ENCODE measurements around the gene SERPIND1.
"Not testable (repeated sequence)": the region's sequence is repeated elsewhere in the genome, so short reads cannot be mapped to it uniquely, and the experiment has no call there.

SERPIND1 gene

GRCh38 chr22:20818471-20818870 is 44.6 kb downstream of the SERPIND1 start:
- DNase-seq (ENCODE audit: low read depth), result no peak
- TF ChIP-seq MYC (IDR thresholded peaks at IDR 0.05; ENCODE audit: low read depth, low read length) (no peak), POLR2A (IDR thresholded peaks at IDR 0.05; ENCODE audit: extremely low read depth, insufficient read length) (no peak), MAX (IDR thresholded peaks at IDR 0.05; ENCODE audit: low read depth, low read length) (no peak), CTCF (IDR thresholded peaks at IDR 0.05; ENCODE audit: low read depth, low read length) (no peak)
- H3K4me3 ChIP-seq (ENCODE audit: low read depth, low read length), result no peak overlapping the region

- TF ChIP-seq CTCF (IDR thresholded peaks at IDR 0.05; ENCODE audit: low read depth, low read length), result no peak
- no peak for TF ChIP-seq POLR2A (IDR thresholded peaks at IDR 0.05; ENCODE audit: extremely low read depth, insufficient read length)
- no peak for TF ChIP-seq MAX (IDR thresholded peaks at IDR 0.05; ENCODE audit: low read depth, low read length)
- H3K4me3 ChIP-seq (ENCODE audit: low read depth, low read length), result no peak overlapping the region
- DNase-seq (ENCODE audit: low read depth), result no peak
Measured at GRCh38 chr22:20819471-20819870, 45.6 kb downstream of the SERPIND1 start.

DNA sequence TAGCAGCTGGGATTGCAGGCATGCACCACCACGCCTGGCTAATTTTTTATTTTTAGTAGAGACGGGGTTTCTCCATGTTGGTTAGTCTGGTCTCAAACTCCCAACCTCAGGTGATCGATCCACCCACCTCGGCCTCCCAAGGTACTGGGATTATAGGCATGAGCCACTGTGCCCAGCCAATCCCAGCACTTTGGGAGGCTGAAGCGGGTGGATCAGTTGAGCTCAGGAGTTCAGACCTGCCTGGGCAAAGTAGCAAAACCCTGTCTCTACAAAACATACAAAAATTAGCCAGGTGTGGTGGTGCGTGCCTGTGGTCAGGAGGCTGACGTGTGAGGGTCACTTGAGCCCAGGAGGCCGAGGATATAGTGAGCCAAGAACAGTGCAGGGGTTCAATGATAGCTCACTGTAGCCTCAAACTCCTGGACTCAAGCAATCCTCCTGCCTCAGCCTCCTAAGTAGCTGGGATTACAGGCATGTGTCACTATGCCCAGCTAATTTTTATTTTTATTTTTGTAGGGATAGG is 47.9 kb downstream of the SERPIND1 start:
- not testable (repeated sequence) for H3K4me3 ChIP-seq (ENCODE audit: low read depth, low read length); DNase-seq (ENCODE audit: low read depth)

DNA sequence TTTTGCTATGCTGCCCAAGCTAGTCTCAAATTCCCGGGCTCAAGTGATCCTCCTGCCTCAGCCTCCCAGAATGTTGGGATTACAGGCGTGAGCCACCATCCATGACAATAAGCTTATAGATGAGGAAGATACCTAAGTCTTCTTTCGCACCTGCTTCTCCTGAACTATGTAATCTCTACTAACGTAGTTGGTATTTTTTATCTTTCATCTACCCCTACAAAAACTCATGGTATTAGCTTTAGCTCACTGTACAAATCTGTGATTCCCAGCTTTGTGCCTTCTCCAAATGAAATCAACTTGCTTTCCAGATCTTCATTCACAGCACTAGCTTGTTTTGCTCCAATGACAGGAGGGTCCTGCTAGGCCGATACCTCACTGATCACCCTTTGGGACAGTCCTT is 48.3 kb downstream of the SERPIND1 start:
- H3K4me3 ChIP-seq (ENCODE audit: low read depth, low read length), result no peak overlapping the region
- no peak for DNase-seq (ENCODE audit: low read depth)
- no peak for TF ChIP-seq MAX (IDR thresholded peaks at IDR 0.05; ENCODE audit: low read depth, low read length)
- TF ChIP-seq MYC (IDR thresholded peaks at IDR 0.05; ENCODE audit: low read depth, low read length), result no peak
- TF ChIP-seq POLR2A (IDR thresholded peaks at IDR 0.05; ENCODE audit: extremely low read depth, insufficient read length), result no peak

- H3K4me3 ChIP-seq (ENCODE audit: low read depth, low read length), result no peak overlapping the region
- no peak for TF ChIP-seq POLR2A (IDR thresholded peaks at IDR 0.05; ENCODE audit: extremely low read depth, insufficient read length)
- no peak for TF ChIP-seq MAX (IDR thresholded peaks at IDR 0.05; ENCODE audit: low read depth, low read length)
- no peak for TF ChIP-seq CTCF (IDR thresholded peaks at IDR 0.05; ENCODE audit: low read depth, low read length)
- TF ChIP-seq MYC (IDR thresholded peaks at IDR 0.05; ENCODE audit: low read depth, low read length), result no peak
- DNase-seq (ENCODE audit: low read depth), result no peak
Measured at GRCh38 chr22:20823264-20823663, 49.4 kb downstream of the SERPIND1 start.

- DNase-seq (ENCODE audit: low read depth); H3K4me3 ChIP-seq (ENCODE audit: low read depth, low read length): not testable (repeated sequence)
Measured at GRCh38 chr22:20825216-20825615, 51.3 kb downstream of the SERPIND1 start.

DNA sequence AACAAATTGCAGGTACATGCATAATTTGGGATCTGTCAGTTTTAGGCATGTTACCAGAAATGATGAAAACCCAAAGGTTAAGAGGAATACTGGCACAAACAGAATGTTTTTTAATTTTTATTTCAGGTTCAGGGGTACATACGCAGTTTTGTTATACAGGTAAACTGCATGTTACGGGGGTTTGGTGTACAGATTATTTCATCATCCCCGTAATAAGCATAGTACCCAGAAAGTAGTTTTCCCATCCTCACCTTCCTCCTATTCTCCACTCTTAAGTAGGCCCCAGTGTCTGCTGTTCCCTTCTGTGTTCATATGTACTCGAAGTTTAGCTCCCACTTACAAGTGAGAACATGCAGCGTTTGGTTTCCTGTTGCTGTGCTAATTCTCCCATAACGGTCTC is 51.7 kb downstream of the SERPIND1 start:
- no peak for TF ChIP-seq POLR2A (IDR thresholded peaks at IDR 0.05; ENCODE audit: extremely low read depth, insufficient read length)
- no peak for TF ChIP-seq CTCF (IDR thresholded peaks at IDR 0.05; ENCODE audit: low read depth, low read length)
- no peak for TF ChIP-seq MAX (IDR thresholded peaks at IDR 0.05; ENCODE audit: low read depth, low read length)
- no peak for TF ChIP-seq MYC (IDR thresholded peaks at IDR 0.05; ENCODE audit: low read depth, low read length)
- DNase-seq (ENCODE audit: low read depth), result no peak
- no peak overlapping the region for H3K4me3 ChIP-seq (ENCODE audit: low read depth, low read length)

DNA sequence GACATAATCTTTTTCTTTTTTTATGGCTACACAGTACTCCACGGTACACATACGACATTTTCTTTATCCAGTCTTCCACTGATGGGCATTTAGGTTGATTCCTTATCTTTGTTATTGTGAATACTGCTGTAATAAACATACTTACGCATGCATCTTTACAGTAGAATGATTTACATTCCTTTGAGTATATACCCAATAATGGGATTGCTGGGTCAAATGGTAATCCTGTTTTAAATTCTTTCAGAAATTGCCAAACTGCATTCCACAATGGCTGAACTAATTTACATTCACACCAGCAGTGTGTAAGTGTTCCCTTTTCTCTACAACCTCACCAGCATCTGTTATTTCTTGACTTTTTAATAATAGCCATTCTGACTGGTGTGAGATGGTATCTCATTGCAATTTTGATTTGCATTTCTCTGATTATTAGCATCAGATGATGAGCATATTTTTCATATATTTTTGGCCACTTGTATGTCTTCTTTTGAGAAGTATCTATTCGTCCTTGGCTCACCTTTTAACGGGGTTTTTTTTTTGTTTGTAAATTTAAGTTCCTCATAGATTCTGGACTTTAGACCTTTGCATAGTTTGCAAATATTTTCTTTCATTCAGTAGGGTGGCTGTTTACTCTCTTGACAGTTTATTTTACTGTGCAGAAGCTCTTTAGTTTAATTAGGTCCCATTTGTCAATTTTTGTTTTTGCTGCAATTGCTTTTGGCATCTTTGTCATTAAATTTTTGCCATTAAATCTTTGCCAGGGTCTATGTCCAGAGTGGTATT is 52.6 kb downstream of the SERPIND1 start:
- not testable (repeated sequence) for H3K4me3 ChIP-seq (ENCODE audit: low read depth, low read length); DNase-seq (ENCODE audit: low read depth)

Measured in NB4 (cell line).